Choroid plexus epithelial cell (primary cell): ENCODE data around the gene ADORA2B.

ENCODE experiments used
- DNase-seq: peaks from one replicate; pipeline ENCODE4 v3.0.0-alpha.2; 2010; ENCODE audit warnings: low read depth
- H3K4me3 ChIP-seq: 2 replicates; pipeline ENCODE4 v1.5.1; 2011; ENCODE audit warnings: low read depth, mild to moderate bottlenecking, control low read depth, low read length, moderate library complexity
- TF ChIP-seq, protein P1 (sequence below): conservative IDR thresholded peaks from 2 replicates; pipeline ENCODE4 v1.5.1; 2011; ENCODE audit warnings: low read depth, mild to moderate bottlenecking, control low read depth, inconsistent platforms, low read length, moderate library complexity

The ADORA2B gene

DNA sequence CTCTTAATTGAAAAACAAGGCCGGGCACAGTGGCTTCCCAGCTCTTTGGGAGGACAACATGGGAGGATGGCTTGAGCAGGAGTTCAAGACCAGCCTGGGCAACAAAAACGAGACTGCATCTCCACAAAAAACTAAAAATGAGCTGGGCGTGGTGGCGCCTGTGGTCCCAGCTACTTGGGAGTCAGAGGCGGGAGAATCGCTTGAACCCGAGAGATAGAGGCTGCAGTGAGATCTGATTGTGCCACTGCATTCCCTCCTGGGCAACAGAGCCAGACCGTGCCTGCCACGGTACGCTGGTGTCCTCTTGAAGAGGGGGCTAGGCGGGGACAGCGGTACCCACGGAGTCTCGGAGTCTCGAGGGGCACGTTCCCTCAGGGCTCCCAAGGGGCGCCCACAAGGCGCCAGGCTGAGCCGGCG, 27.9 kb upstream of the ADORA2B start:
- no peak for DNase-seq
- TF ChIP-seq, protein P1, sequence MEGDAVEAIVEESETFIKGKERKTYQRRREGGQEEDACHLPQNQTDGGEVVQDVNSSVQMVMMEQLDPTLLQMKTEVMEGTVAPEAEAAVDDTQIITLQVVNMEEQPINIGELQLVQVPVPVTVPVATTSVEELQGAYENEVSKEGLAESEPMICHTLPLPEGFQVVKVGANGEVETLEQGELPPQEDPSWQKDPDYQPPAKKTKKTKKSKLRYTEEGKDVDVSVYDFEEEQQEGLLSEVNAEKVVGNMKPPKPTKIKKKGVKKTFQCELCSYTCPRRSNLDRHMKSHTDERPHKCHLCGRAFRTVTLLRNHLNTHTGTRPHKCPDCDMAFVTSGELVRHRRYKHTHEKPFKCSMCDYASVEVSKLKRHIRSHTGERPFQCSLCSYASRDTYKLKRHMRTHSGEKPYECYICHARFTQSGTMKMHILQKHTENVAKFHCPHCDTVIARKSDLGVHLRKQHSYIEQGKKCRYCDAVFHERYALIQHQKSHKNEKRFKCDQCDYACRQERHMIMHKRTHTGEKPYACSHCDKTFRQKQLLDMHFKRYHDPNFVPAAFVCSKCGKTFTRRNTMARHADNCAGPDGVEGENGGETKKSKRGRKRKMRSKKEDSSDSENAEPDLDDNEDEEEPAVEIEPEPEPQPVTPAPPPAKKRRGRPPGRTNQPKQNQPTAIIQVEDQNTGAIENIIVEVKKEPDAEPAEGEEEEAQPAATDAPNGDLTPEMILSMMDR: no peak
- peak overlapping the region; percentile 45 for H3K4me3 ChIP-seq

DNA sequence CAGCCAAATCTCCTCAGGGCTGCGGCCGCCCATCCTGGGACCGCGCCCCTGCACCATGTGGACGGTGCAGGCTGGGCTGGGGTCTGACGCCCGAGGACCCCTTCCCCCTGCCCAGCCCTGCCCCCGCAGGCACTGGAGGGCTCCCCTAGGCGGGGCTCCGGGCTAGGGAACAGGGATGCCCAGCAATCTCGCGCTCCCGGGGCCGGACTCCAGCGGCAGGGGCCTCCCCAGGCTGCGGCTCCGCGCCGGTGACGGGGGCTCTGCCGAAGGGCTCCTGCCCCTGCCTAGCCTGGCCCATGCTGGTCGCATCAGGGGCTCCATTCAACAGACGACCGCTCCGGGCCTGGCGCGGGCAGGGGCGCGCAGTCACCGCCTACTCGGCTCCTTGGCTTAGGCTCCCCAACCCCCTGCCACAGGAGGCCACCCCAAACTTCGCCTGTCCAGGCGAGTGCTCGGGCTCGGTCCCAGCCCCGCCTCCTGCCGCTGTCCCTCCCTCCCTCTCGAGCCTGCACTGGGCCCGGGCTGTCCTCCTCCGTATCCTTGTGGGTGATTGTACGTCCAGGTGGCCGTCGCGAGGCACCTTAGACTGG, 27.4 kb upstream of the ADORA2B start:
- TF ChIP-seq, protein P1: no peak
- DNase-seq: no peak
- peak overlapping the region; percentile 45 for H3K4me3 ChIP-seq

DNA sequence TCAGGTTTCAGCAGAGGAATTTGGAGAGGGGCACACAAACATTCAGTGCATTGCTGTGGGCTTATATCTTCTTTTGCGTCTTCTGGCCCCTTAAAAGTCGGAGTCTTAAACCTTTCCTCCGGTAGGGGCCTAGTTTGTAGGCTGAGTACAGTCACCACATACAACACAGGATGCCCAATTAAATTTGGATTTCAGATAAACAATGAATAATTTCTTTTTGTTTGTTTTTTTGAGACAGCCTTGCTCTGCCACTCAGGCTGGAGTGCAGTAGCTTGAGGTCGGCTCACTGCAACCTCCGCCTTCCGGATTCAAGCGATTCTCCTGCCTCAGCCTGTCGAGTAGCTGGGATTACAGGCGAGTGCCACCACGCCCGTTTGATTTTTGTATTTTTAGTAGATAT, 26.7 kb upstream of the ADORA2B start:
- no peak for DNase-seq
- no peak overlapping the region for H3K4me3 ChIP-seq
- TF ChIP-seq, protein P1: no peak

DNA sequence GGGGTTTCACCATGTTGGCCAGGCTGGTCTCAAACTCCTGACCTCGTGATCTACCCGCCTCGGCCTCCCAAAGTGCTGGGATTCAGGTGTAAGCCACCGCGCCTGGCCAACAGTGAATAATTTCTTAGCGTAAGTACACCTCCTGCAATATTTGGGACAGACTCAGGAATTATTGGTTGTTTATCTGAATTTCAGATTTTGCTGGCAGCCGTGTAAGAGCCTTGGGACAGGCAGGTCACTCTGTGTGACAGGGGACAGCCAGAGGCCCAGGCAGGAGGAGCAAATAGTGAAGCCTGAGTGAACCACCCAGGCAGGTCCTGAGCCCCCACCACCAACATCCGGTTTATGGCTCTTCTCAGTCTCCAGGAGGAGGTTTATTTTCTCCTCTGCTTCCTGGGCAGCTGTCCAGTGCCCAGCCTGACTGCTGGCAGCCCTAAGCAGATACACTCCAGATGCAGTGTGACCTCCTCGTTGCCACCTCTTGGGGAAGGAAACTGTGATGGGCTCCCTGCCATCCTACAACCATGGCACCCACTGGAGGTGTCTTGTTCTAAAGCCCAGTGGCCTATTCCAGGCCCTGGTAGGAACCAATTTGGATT, 26.2 kb upstream of the ADORA2B start:
- no peak for DNase-seq
- no peak overlapping the region for H3K4me3 ChIP-seq

DNA sequence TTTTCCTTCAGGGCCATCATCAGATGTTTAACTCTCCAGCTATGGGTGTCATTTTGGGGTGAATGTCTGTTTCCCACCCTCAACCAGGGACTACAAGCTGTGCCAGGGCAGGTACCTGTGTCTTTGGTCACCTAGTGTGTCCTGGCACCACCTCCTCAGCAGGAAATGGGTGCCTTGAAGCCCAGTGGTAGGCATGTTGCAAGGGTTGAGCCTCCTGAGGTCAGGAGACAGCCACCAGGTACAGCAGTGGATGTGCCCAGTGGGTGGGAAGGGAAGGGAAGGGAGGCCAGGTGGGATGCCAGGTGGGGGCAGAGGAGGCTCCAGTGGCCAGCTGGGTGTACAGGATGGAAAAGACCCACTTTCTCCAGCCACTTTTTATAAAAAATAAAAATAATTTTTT, 25.5 kb upstream of the ADORA2B start:
- TF ChIP-seq, protein P1: no peak
- no peak for DNase-seq
- no peak overlapping the region for H3K4me3 ChIP-seq

More for the DNA sequence above, 26.2 kb upstream of the ADORA2B start:
- TF ChIP-seq, protein P1: no peak

DNA sequence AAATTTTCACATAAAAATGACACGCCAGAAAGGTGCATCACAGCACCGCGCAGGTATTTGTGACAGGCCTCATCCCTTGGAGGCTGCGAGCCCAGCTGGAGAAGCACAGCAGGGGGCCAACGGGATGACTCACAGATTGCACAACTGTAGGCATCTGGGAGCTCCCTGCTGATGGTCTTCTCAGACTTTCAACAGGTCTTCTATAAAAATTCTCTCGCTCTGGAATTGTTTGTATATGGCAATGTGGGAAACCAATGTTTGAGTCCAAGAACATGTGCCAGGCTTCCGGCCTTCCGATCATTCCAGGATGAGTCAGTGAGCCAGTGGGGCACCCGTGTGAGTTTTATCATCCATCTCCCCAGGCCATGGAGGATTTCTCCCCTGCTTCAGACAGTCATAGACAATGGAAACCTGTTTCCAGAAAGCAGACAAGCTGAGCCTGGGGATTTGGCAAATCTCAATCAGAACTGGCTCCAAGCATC, 24.1 kb upstream of the ADORA2B start:
- TF ChIP-seq, protein P1: no peak
- H3K4me3 ChIP-seq: no peak overlapping the region
- peak; percentile 97 for DNase-seq

DNA sequence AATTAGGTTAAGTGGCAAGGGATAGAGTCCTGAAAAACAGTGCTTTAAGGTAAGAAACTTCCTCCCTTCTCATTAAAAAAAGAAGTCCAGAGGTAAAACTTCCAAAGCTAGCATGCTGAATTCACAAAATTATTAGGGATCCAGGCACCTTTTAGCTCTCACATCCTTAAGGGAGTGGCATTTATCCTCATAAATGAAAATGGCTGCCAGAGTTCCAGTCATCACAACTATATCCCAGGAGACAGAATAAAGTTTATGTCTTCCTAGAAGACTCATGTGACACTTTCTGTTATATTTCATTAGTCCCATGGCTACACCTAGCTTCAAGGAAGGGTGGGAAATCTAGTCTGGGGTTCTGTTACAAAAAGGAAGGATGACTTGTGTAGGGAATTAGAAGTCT, 23.3 kb upstream of the ADORA2B start:
- TF ChIP-seq, protein P1: no peak
- no peak overlapping the region for H3K4me3 ChIP-seq
- no peak for DNase-seq
